ENCODE measurements around the gene NGF.
A peak's percentile ranks its signal among the peaks of the same experiment; 100 is the strongest.

Gene NGF

DNA sequence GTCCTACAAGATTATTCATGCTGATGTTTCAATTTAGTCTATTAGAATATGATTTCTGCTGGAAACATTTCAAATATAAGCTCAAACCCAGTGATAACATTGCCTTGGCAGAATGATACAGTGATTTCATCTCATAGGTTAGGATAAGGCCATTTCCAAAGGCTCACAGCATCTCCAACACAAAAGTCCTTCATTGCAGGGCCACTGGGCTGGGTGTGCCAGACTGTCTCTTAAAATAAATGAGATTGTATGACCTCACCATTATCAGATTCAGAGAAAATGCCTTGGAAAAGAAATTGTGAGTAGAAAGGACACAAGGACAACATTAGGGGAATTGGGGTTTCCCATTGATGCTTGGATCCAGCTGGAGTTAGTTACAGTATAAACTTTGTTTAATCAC is 30.4 kb downstream of the NGF start:
- DNase-seq = no peak

DNA sequence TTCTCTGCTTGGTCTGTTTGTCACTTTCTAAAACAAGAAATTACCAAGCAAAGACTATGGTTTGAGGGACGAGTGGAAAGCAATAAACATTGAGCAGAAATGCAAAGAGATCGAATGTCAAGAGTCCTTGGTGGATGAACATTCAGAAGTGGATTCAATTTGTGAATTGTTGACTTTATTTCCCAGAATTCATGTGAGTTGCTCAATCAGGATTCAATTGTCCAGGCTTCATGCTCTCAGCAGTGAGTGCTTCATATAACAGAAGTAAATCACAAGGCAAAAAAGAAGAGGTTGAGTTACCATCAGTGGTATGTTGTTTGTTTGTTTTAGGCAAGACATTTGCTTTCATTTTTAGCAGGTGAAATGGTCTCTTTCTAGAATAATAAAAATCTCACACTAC is 31.9 kb downstream of the NGF start:
- no peak for DNase-seq

DNA sequence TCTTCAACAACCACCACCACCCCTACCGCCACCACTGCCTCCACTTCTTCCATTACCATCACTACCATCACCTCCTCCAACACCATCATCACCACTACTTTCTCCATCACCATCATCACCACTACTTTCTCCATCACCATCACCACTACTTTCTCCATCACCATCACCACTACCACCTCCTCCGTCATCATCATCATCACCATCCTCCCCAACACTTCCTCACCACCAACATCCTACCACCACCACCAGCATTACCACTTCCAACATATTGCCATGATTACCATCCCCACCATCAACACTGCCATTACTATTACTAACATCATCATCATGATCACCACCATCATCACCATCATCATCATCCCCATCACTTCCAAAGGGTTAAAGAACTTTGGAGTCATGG is 34.7 kb downstream of the NGF start:
- no peak for DNase-seq

- DNase-seq = no peak
Observed at GRCh38 chr1:115302390-115302961, 35.6 kb downstream of the NGF start.

- DNase-seq = no peak
Observed at GRCh38 chr1:115301438-115302020, 36.5 kb downstream of the NGF start.

- no peak for DNase-seq
Observed at GRCh38 chr1:115300087-115300876, 37.8 kb downstream of the NGF start.

GRCh38 chr1:115299266-115299665 is 38.8 kb downstream of the NGF start:
- DNase-seq = no peak

DNA sequence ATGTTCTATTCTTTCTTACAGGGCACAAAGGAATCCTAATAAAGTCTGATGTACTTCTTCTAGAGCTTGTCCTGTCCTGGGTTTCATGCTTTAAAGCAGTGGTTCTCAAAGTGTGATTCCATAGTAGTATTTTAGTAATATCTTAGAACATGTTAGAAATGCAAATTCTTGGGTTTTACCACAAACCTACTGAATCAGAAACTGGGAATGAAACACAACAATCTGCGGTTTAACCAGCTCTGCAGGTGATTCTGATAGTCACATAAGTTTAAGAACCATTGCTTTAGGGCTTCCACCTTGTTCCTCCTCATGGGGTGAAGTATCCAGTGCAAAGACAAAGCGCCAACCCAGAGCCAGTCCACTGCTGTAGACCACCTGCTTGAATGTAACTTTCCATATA is 41.1 kb downstream of the NGF start:
- no peak for DNase-seq

DNA sequence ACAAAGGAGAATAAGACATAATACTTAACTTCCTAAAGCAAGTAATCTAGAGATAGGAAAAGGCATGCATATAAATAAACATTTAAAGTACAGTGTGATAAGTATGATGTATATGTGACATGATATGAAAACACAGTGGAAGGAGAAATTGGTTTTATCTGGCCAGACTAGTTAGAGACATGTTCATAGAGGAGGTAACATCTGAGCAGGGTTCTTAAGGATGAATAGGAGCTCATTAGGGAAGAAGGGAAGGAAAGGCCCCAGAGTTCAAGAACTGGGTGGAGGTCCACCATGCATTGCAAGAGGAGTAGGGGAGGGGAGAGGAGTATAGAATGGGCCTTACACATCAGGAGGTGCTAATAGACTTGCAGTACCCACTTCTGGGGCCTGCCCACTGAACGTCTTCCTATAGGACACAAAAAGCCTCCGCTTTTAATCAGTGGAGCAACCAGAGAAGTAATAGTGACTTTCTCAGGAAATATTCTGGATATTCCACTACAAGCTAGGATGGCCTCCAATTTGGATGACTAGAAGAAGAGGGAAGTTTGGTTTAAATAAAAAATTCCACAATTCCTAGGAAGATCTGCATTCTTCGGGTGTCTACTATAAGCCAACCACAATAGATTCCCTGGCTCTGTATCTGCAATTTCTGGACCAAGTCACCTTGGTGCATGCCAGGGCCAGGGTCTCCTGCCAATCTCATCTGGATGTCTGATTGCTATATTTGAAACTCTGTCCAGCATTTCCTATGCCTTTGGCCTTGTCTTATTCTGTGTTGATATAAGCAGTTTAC is 41.9 kb downstream of the NGF start:
- no peak for DNase-seq

- no peak for DNase-seq
Observed at GRCh38 chr1:115293899-115294298, 44.1 kb downstream of the NGF start.

- no peak for DNase-seq
Observed at GRCh38 chr1:115293006-115293405, 45.0 kb downstream of the NGF start.

GRCh38 chr1:115291741-115292140 is 46.3 kb downstream of the NGF start:
- no peak for DNase-seq

GRCh38 chr1:115289940-115290339 is 48.1 kb downstream of the NGF start:
- no peak for DNase-seq

DNA sequence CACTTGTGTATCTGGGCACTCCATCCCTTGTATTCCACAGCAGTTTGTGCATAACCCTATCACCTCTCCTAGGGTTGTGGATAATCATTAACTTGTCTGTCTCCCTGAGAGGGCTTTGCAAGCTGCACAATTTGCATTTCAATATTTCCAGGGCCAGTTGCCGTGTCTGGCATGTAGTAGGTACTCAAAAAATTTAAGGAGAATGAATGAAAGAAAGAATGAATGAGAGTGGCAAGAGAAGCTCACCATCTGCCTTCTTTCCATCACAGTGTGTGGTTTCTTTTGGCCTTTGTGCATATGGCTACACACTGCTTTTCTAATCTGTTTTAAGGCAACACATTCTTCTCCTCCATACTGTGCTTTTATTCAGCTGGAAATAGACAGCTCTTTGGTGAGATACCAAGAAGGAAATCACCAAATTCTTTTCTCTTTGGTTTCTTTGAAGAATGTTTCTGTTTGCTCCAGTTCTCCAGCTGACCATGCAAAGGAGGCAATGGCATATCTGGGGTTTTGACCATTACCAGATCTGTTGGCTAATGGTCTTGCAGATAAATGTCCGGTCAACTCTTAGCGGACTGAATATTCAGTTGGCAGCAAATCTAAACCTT is 49.4 kb downstream of the NGF start:
- no peak for DNase-seq

GRCh38 chr1:115286431-115287205 is 51.4 kb downstream of the NGF start:
- no peak for DNase-seq

GRCh38 chr1:115284209-115284608 is 53.8 kb downstream of the NGF start:
- DNase-seq = no peak

GRCh38 chr1:115283681-115284146 is 54.3 kb downstream of the NGF start:
- DNase-seq = no peak

DNA sequence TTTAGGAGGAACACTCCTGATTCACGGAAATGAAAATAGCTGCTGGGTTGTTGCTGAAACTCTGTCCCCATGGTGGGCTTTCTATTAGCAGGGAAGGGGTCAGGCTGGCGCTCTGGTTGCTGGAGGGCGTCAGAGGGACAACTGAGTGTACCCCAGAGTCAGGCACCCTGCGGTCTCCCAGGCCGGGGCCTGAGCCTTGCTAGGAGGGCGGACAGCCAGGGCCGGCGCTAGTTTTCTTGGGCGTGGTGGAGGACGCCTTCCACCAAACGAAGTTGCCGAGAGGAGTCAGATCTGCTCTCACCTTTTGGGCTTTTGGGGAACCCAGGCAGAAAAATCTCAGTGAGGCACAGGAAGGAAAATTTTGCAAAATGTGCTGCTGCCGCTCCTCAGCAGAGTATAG is 54.8 kb downstream of the NGF start:
- DNase-seq = no peak

DNA sequence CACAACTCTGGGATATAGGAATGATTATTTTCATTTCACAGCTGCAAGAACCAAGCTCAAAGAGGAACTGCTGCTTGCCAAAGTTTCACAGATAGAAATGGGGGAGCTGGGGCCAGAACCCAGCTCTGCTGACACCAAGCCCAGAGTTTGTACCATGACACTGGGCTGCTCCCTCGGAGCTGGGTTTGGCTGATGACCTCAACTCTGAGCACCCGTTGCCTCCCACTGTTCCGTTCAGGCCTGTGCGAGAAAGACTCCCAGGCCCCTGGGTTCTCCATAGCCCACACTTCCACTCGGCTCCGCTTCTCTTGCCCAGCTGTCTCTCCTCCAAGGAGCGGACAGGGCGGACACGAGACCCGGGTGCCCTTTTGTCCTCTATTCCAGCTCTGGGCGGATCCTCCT is 55.2 kb downstream of the NGF start:
- DNase-seq = peak; percentile 40 to 43

GRCh38 chr1:115281143-115281542 is 56.9 kb downstream of the NGF start:
- DNase-seq = no peak

DNA sequence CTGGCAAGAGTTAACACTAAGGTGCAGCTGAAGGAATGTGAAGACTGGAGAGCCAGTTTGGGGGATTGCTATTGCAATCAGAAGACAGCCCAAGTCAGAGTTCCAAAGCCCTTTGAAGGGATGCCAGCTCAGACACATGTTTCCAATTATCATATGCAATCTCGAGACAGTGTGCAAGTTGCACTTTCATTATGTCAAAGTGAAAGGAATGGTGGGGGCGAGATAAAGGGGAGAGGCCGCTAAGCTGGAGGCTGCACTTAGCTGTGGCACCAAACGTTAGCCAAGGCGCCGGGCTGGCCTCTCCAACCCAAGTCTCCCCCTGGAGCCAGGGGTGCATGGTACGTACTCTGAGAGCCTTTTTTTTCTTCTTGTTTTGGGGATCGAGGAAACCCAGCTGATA is 58.0 kb downstream of the NGF start:
- DNase-seq = no peak

- DNase-seq = no peak
Observed at GRCh38 chr1:115278211-115278610, 59.8 kb downstream of the NGF start.
